ENCODE results near the gene OR6M1. TPM values are rescaled to one million over a fixed set of nuclear protein-coding genes. Genes with fewer than 3 reads are reported as not detected.

OR6M1 gene
- total and polyA plus RNA-seq, 9 of the 15 experiments (the other 6 are each of a cell fraction or from before 2014, with no cell fraction given) = not detected

- no peak for TF ChIP-seq ARID3A (IDR thresholded peaks at IDR 0.05; ENCODE audit: borderline replicate concordance, low read depth, low read length)
- TF ChIP-seq YY1 (IDR thresholded peaks at IDR 0.05; ENCODE audit: borderline replicate concordance in 1 of 3, control insufficient read depth in 1 of 3, extremely low read depth in 1 of 3, insufficient read depth in 3 of 3, insufficient read length in 1 of 3, insufficient replicate concordance in 2 of 3, low read depth in 1 of 3, low read length in 2 of 3) = no peak
- no peak for TF ChIP-seq NFE2L1 (tag; IDR thresholded peaks at IDR 0.05; ENCODE audit: borderline replicate concordance, low read depth)
- TF ChIP-seq ZFX (CRISPR knock-in tag; IDR thresholded peaks at IDR 0.05) = no peak
- TF ChIP-seq CHD2 (IDR thresholded peaks at IDR 0.05; ENCODE audit: low read depth, low read length) = no peak
- no peak for TF ChIP-seq NR3C1 (CRISPR knock-in tag; IDR thresholded peaks at IDR 0.05)
- no peak for TF ChIP-seq NELFE (IDR thresholded peaks at IDR 0.05; ENCODE audit: insufficient read depth, insufficient read length)
- no peak for TF ChIP-seq NEUROD1 (IDR thresholded peaks at IDR 0.05; ENCODE audit: borderline replicate concordance, low read depth, low read length, partially characterized antibody)
- no peak for TF ChIP-seq ZC3H8 (IDR thresholded peaks at IDR 0.05)
- TF ChIP-seq MED1 (CRISPR knock-in tag; IDR thresholded peaks at IDR 0.05; ENCODE audit: borderline replicate concordance) = no peak
Observed at GRCh38 chr11:123838199-123838598, 32.0 kb upstream of the OR6M1 start (continued).

Data from K562 (cell line).